Neural progenitor cell (in vitro differentiated cells): ENCODE measurements around the gene SACM1L. TPM values are rescaled to one million over a fixed set of nuclear protein-coding genes. Genes with fewer than 3 reads are reported as not detected.
"Not testable (repeated sequence)": the region's sequence is repeated elsewhere in the genome, so short reads cannot be mapped to it uniquely, and the experiment has no call there.

Experiments
- DNase-seq: peaks from one replicate; pipeline ENCODE4 v3.0.0-alpha.2; 2016; ENCODE audit warnings: low spot score
- H2AFZ ChIP-seq: fragments of 200-600 bp; sonication (generic); replicated peaks from 2 replicates; pipeline ENCODE4 v1.6.1; 2016; ENCODE audit warnings: antibody characterized with exemption
- H3F3A ChIP-seq: fragments of 200-600 bp; sonication (generic); 2 replicates; pipeline ENCODE4 v1.6.1; 2016; ENCODE audit warnings: antibody characterized with exemption, low read depth
- H3K27ac ChIP-seq: fragments of 200-600 bp; sonication (generic); 2 replicates; pipeline ENCODE4 v1.5.1; 2016; ENCODE audit warnings: mild to moderate bottlenecking
- H3K27me3 ChIP-seq: fragments of 200-600 bp; sonication (generic); 2 replicates; pipeline ENCODE4 v1.6.1; 2016; ENCODE audit warnings: mild to moderate bottlenecking, moderate library complexity
- H3K36me3 ChIP-seq: fragments of 200-600 bp; sonication (generic); 2 replicates; pipeline ENCODE4 v1.5.1; 2016
- H3K4me1 ChIP-seq: fragments of 200-600 bp; sonication (generic); 2 replicates; pipeline ENCODE4 v1.6.1; 2016; ENCODE audit warnings: mixed run types
- H3K4me2 ChIP-seq: fragments of 200-600 bp; sonication (generic); 2 replicates; pipeline ENCODE4 v1.6.1; 2016
- H3K4me3 ChIP-seq: fragments of 200-600 bp; sonication (generic); 2 replicates; pipeline ENCODE4 v1.5.1; 2016
- H3K79me2 ChIP-seq: fragments of 200-600 bp; sonication (generic); 2 replicates; pipeline ENCODE4 v1.6.1; 2016; ENCODE audit warnings: low read depth
- H3K9ac ChIP-seq: fragments of 200-600 bp; sonication (generic); 2 replicates; pipeline ENCODE4 v1.6.1; 2016
- H3K9me3 ChIP-seq: fragments of 200-600 bp; sonication (generic); 2 replicates; pipeline ENCODE4 v1.5.1; 2016; ENCODE audit warnings: low read depth
- H4K20me1 ChIP-seq: fragments of 200-600 bp; sonication (generic); 2 replicates; pipeline ENCODE4 v1.6.1; 2016; ENCODE audit warnings: low read depth
- H3K27ac Mint-ChIP-seq: 3 replicates; pipeline ENCODE4 v1.8.0; 2021; ENCODE audit warnings: mixed read lengths
- H3K27me3 Mint-ChIP-seq: 2 replicates; pipeline ENCODE4 v1.8.0; 2022; ENCODE audit warnings: low read depth, mild to moderate bottlenecking, inconsistent platforms, moderate library complexity, mixed read lengths; ENCODE audit not compliant: insufficient read depth
- H3K36me3 Mint-ChIP-seq: 3 replicates; pipeline ENCODE4 v1.8.0; 2021; ENCODE audit warnings: mixed read lengths
- H3K4me1 Mint-ChIP-seq: 3 replicates; pipeline ENCODE4 v1.8.0; 2021; ENCODE audit warnings: mixed read lengths
- H3K4me3 Mint-ChIP-seq: 3 replicates; pipeline ENCODE4 v1.8.0; 2021; ENCODE audit warnings: mild to moderate bottlenecking, moderate library complexity, mixed read lengths
- H3K9me3 Mint-ChIP-seq: 3 replicates; pipeline ENCODE4 v1.8.0; 2020; ENCODE audit warnings: mixed read lengths
- CTCF ChIP-seq: fragments of 200-600 bp; sonication (generic); IDR thresholded peaks from 2 replicates; pipeline ENCODE4 v1.5.1; 2017; ENCODE audit warnings: antibody characterized with exemption, mild to moderate bottlenecking
- EZH2 ChIP-seq: fragments of 200-600 bp; sonication (generic); IDR thresholded peaks from 2 replicates; pipeline ENCODE4 v1.6.1; 2017; ENCODE audit warnings: antibody characterized with exemption, mild to moderate bottlenecking, moderate library complexity
- EZH2phosphoT487 ChIP-seq: fragments of 200-600 bp; sonication (generic); IDR thresholded peaks from 2 replicates; pipeline ENCODE4 v1.6.1; 2017; ENCODE audit warnings: antibody characterized with exemption
- total RNA-seq: library from RNA; depleted of rRNA; stranded (reverse); fragments of >200 nt; gene quantifications from 2 replicates; pipeline ENCODE4 v1.2.3, GENCODE V29; 2015; ENCODE audit warnings: low replicate concordance

The SACM1L gene
- total RNA-seq, 1 donor from 2014 or later: 61.8 TPM

- H3F3A ChIP-seq: peaks cover 18% of the 10 kb centered on the region
- DNase-seq: no peak
- no peaks in the 10 kb centered on the region for H3K36me3 ChIP-seq
- H2AFZ ChIP-seq: no peak overlapping the region
- H3K79me2 ChIP-seq: peaks cover 86% of the 10 kb centered on the region
- no peak overlapping the region for H3K4me2 ChIP-seq
- peaks cover 23% of the 10 kb centered on the region for H3K4me1 Mint-ChIP-seq
- H3K36me3 Mint-ChIP-seq: peaks cover 16% of the 10 kb centered on the region
- peaks cover 10% of the 10 kb centered on the region for H3K4me1 ChIP-seq
- no peak overlapping the region for H3K27ac ChIP-seq
- no peak overlapping the region for H3K4me3 ChIP-seq
- no peak overlapping the region for H3K4me3 Mint-ChIP-seq
- H3K9ac ChIP-seq: no peak overlapping the region
- H4K20me1 ChIP-seq: peaks cover 49% of the 10 kb centered on the region
- peaks cover 5% of the 10 kb centered on the region for H3K9me3 Mint-ChIP-seq
- peaks cover 10% of the 10 kb centered on the region for H3K27me3 Mint-ChIP-seq
- no peak overlapping the region for H3K27ac Mint-ChIP-seq
- no peaks in the 10 kb centered on the region for H3K9me3 ChIP-seq
- no peak for TF ChIP-seq CTCF
- no peaks in the 10 kb centered on the region for H3K27me3 ChIP-seq
Measured at GRCh38 chr3:45692866-45693265, 3.7 kb downstream of the SACM1L start.

- peaks cover 7% of the 10 kb centered on the region for H3F3A ChIP-seq
- Mint-ChIP-seq H3K9me3 (peaks cover 1% of the 10 kb centered on the region), H3K4me3 (no peak overlapping the region), H3K27me3 (peaks cover 4% of the 10 kb centered on the region), H3K27ac (no peak overlapping the region), H3K4me1 (peaks cover 20% of the 10 kb centered on the region), H3K36me3 (peaks cover 12% of the 10 kb centered on the region)
- H3K36me3 ChIP-seq: no peaks in the 10 kb centered on the region
- no peaks in the 10 kb centered on the region for H3K9me3 ChIP-seq
- no peaks in the 10 kb centered on the region for H3K27me3 ChIP-seq
- peaks cover 52% of the 10 kb centered on the region for H4K20me1 ChIP-seq
- H3K9ac ChIP-seq: no peak overlapping the region
- H3K79me2 ChIP-seq: peaks cover 95% of the 10 kb centered on the region
- no peak overlapping the region for H3K4me2 ChIP-seq
- no peak overlapping the region for H2AFZ ChIP-seq
- no peak overlapping the region for H3K27ac ChIP-seq
- H3K4me3 ChIP-seq: no peak overlapping the region
- DNase-seq: no peak
- no peak for TF ChIP-seq CTCF
- TF ChIP-seq EZH2: no peak
- TF ChIP-seq EZH2phosphoT487: no peak
- peaks cover 10% of the 10 kb centered on the region for H3K4me1 ChIP-seq
Measured at GRCh38 chr3:45693941-45694521, 4.8 kb downstream of the SACM1L start.

GRCh38 chr3:45695166-45695565 is 6.0 kb downstream of the SACM1L start:
- not testable (repeated sequence) for H3K9ac ChIP-seq, H3K4me2 ChIP-seq, H3K27ac Mint-ChIP-seq, H3K27me3 ChIP-seq, H3K27me3 Mint-ChIP-seq, H3K9me3 Mint-ChIP-seq, H3K4me3 Mint-ChIP-seq, H3K4me3 ChIP-seq, H3K36me3 ChIP-seq, H3K27ac ChIP-seq, DNase-seq, H3K9me3 ChIP-seq, H3F3A ChIP-seq, H2AFZ ChIP-seq
- H3K4me1 ChIP-seq: peaks cover 10% of the 10 kb centered on the region
- peaks cover 98% of the 10 kb centered on the region for H3K79me2 ChIP-seq
- peaks cover 56% of the 10 kb centered on the region for H4K20me1 ChIP-seq
- peaks cover 18% of the 10 kb centered on the region for H3K4me1 Mint-ChIP-seq
- peaks cover 13% of the 10 kb centered on the region for H3K36me3 Mint-ChIP-seq

- DNase-seq: no peak
- TF ChIP-seq EZH2phosphoT487 (no peak), EZH2 (no peak), CTCF (no peak)
- peaks cover 8% of the 10 kb centered on the region for H3K36me3 Mint-ChIP-seq
- H3K9me3 ChIP-seq: no peaks in the 10 kb centered on the region
- no peak overlapping the region for H3K9ac ChIP-seq
- H3K4me1 Mint-ChIP-seq: peaks cover 4% of the 10 kb centered on the region
- H4K20me1 ChIP-seq: peaks cover 61% of the 10 kb centered on the region
- H3K36me3 ChIP-seq: peaks cover 9% of the 10 kb centered on the region
- no peaks in the 10 kb centered on the region for H3K9me3 Mint-ChIP-seq
- peaks cover 82% of the 10 kb centered on the region for H3K79me2 ChIP-seq
- peaks cover 10% of the 10 kb centered on the region for H3F3A ChIP-seq
- no peak overlapping the region for H3K27ac Mint-ChIP-seq
- no peaks in the 10 kb centered on the region for H3K27me3 Mint-ChIP-seq
- H3K4me2 ChIP-seq: peak overlapping the region; percentile 55
- peaks cover 13% of the 10 kb centered on the region for H3K4me1 ChIP-seq
- H3K4me3 ChIP-seq: no peak overlapping the region
- H3K27me3 ChIP-seq: no peaks in the 10 kb centered on the region
- H2AFZ ChIP-seq: no peak overlapping the region
- H3K4me3 Mint-ChIP-seq: no peak overlapping the region
- H3K27ac ChIP-seq: peak overlapping the region; percentile 65
Measured at GRCh38 chr3:45700570-45701073, 11.4 kb downstream of the SACM1L start.
